ENCODE measurements around the gene NFIX. TPM values are rescaled to one million over a fixed set of nuclear protein-coding genes. Genes with fewer than 3 reads are reported as not detected.

The NFIX gene
- total and polyA plus RNA-seq, 2 of the 13 experiments (the other 11 are each of a cell fraction or from before 2014, with no cell fraction given), result 3.4 to 5.4 TPM

- TF ChIP-seq ZBTB49 (CRISPR knock-in tag; IDR thresholded peaks at IDR 0.05; ENCODE audit: borderline replicate concordance) (no peak), JARID2 (CRISPR knock-in tag; IDR thresholded peaks at IDR 0.05; ENCODE audit: insufficient replicate concordance) (no peak), ZNF747 (CRISPR knock-in tag; IDR thresholded peaks at IDR 0.05; ENCODE audit: borderline replicate concordance) (no peak), TMF1 (CRISPR knock-in tag; IDR thresholded peaks at IDR 0.05; ENCODE audit: low read depth) (no peak), IKZF4 (CRISPR knock-in tag; IDR thresholded peaks at IDR 0.05; ENCODE audit: borderline replicate concordance, low read depth, not compliant biosample characterization) (no peak), POGZ (CRISPR knock-in tag; IDR thresholded peaks at IDR 0.05) (no peak), GPBP1L1 (CRISPR knock-in tag; IDR thresholded peaks at IDR 0.05) (no peak), ZNF446 (CRISPR knock-in tag; IDR thresholded peaks at IDR 0.05) (no peak), SMAD1 (CRISPR knock-in tag; IDR thresholded peaks at IDR 0.05; ENCODE audit: borderline replicate concordance, low read depth) (no peak), MED8 (CRISPR knock-in tag; IDR thresholded peaks at IDR 0.05; ENCODE audit: insufficient replicate concordance) (no peak)
- TF ChIP-seq, protein P1, sequence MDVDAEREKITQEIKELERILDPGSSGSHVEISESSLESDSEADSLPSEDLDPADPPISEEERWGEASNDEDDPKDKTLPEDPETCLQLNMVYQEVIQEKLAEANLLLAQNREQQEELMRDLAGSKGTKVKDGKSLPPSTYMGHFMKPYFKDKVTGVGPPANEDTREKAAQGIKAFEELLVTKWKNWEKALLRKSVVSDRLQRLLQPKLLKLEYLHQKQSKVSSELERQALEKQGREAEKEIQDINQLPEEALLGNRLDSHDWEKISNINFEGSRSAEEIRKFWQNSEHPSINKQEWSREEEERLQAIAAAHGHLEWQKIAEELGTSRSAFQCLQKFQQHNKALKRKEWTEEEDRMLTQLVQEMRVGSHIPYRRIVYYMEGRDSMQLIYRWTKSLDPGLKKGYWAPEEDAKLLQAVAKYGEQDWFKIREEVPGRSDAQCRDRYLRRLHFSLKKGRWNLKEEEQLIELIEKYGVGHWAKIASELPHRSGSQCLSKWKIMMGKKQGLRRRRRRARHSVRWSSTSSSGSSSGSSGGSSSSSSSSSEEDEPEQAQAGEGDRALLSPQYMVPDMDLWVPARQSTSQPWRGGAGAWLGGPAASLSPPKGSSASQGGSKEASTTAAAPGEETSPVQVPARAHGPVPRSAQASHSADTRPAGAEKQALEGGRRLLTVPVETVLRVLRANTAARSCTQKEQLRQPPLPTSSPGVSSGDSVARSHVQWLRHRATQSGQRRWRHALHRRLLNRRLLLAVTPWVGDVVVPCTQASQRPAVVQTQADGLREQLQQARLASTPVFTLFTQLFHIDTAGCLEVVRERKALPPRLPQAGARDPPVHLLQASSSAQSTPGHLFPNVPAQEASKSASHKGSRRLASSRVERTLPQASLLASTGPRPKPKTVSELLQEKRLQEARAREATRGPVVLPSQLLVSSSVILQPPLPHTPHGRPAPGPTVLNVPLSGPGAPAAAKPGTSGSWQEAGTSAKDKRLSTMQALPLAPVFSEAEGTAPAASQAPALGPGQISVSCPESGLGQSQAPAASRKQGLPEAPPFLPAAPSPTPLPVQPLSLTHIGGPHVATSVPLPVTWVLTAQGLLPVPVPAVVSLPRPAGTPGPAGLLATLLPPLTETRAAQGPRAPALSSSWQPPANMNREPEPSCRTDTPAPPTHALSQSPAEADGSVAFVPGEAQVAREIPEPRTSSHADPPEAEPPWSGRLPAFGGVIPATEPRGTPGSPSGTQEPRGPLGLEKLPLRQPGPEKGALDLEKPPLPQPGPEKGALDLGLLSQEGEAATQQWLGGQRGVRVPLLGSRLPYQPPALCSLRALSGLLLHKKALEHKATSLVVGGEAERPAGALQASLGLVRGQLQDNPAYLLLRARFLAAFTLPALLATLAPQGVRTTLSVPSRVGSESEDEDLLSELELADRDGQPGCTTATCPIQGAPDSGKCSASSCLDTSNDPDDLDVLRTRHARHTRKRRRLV (CRISPR knock-in tag; IDR thresholded peaks at IDR 0.05), result 0 out of 2 replicates have a peak, but pooled peaks have one; percentile 32
- TF ChIP-seq, protein P2, sequence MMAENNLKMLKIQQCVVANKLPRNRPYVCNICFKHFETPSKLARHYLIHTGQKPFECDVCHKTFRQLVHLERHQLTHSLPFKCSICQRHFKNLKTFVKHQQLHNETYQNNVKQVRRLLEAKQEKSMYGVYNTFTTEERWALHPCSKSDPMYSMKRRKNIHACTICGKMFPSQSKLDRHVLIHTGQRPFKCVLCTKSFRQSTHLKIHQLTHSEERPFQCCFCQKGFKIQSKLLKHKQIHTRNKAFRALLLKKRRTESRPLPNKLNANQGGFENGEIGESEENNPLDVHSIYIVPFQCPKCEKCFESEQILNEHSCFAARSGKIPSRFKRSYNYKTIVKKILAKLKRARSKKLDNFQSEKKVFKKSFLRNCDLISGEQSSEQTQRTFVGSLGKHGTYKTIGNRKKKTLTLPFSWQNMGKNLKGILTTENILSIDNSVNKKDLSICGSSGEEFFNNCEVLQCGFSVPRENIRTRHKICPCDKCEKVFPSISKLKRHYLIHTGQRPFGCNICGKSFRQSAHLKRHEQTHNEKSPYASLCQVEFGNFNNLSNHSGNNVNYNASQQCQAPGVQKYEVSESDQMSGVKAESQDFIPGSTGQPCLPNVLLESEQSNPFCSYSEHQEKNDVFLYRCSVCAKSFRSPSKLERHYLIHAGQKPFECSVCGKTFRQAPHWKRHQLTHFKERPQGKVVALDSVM (CRISPR knock-in tag; IDR thresholded peaks at IDR 0.05), result peak; percentile 32; the same call in 1 of the 2 replicates
- TF ChIP-seq, protein P3, sequence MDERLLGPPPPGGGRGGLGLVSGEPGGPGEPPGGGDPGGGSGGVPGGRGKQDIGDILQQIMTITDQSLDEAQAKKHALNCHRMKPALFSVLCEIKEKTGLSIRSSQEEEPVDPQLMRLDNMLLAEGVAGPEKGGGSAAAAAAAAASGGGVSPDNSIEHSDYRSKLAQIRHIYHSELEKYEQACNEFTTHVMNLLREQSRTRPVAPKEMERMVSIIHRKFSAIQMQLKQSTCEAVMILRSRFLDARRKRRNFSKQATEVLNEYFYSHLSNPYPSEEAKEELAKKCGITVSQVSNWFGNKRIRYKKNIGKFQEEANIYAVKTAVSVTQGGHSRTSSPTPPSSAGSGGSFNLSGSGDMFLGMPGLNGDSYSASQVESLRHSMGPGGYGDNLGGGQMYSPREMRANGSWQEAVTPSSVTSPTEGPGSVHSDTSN (CRISPR knock-in tag; IDR thresholded peaks at IDR 0.05), result no peak
- TF ChIP-seq, protein P4, sequence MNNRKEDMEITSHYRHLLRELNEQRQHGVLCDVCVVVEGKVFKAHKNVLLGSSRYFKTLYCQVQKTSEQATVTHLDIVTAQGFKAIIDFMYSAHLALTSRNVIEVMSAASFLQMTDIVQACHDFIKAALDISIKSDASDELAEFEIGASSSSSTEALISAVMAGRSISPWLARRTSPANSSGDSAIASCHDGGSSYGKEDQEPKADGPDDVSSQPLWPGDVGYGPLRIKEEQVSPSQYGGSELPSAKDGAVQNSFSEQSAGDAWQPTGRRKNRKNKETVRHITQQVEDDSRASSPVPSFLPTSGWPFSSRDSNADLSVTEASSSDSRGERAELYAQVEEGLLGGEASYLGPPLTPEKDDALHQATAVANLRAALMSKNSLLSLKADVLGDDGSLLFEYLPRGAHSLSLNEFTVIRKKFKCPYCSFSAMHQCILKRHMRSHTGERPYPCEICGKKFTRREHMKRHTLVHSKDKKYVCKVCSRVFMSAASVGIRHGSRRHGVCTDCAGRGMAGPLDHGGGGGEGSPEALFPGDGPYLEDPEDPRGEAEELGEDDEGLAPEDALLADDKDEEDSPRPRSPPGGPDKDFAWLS (CRISPR knock-in tag; IDR thresholded peaks at IDR 0.05; ENCODE audit: borderline replicate concordance), result no peak
Measured at GRCh38 chr19:13128583-13128982, 133.3 kb downstream of the NFIX start (continued).
